NCI-H2171 treated with DMSO at 0.1 percent for 48 hours (cell line): ENCODE data around the gene PAMR1.

Experiments used
- DNase-seq: peaks from one replicate; lab custom pipeline; 2025; lab: John Stamatoyannopoulos, UW

PAMR1 gene

GRCh38 chr11:35454362-35454761 is 71.1 kb downstream of the PAMR1 start:
- DNase-seq: no peak

DNA sequence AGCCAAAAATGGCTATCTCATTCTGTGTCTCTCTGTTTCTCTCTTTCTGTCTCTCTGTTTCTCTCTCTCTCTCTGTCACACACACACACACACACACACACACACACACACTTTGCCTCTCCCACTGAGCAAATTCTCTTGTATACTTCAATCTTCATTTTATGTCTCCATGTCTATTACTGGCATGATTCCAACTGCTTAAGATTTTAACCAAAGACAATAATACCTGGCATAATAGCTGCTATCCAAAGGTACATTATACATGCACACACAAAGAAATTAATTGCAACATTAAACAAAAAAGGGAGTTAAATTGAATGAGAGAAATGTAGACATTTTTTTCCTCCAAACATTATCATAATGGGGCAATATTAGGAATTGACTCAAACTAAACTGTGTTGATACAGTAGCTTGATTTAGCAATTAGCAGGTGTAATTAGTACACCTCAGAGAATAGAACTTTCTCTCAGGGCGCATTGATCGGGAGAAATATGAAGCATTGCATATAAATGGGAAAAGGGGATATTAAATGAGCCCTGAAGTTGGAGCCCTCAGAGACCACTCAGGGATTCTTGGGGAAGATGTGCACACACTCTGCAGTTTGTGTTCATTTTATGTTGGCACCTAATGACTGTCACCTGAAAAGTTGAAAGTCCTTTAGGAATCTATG is 88.7 kb downstream of the PAMR1 start:
- DNase-seq: no peak

DNA sequence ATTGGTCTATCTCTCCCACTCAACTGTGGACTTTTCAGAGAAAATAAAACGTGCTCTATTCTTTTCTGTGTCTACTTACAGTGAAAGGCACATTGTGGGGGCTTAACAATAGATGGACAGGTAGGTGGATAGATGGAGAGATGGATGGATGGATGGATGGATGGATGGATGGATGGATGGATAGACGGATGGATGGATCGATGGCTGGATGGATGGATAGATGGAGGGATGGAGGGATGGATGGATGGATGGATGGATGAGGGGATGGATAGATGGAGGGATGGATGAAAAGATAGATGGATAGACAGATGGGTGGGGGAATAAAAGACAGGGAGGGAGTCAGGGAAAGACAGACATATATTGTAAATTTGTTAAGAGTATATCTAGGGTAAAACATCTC is 91.8 kb downstream of the PAMR1 start:
- no peak for DNase-seq

DNA sequence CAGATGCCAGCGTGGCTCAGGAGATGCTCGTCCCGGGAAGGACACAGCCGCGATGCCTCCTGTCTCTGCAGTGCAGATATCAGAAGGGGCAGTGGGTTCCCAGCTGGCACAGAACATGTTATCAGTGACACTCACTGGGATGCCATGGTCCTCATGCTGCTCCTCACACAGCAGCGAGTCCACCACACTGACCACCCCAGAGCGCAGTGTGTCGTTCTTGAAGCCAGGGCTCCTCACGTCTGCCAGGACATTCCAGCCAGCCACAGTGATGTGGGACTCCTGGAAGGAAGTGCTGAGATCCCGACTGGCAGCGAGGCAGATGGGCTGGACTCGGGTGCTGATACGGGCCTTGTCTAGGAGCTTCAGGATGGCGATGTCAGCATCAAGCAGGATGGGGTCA is 93.0 kb downstream of the PAMR1 start:
- DNase-seq: no peak

GRCh38 chr11:35427071-35427470 is 98.3 kb downstream of the PAMR1 start:
- no peak for DNase-seq

DNA sequence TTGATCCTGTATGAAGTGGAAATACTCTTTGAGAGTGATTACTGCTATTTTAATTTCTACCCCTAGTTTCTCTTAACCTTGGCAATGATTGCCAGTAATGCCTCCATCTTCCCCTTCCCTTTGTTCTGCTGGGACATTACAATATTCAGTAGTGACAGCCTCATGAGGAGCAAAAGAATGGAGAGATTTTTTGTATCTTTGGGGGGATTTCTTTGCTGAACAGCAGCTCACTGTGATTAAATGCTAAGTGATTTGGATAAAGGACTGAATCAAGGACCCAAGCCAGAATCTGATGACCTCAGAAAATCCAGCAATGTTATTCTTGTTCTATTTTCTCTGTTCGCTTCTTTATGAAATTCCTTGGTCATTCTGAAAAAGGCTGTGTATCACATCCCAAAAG is 99.1 kb downstream of the PAMR1 start:
- no peak for DNase-seq

GRCh38 chr11:35425603-35426212 is 99.7 kb downstream of the PAMR1 start:
- no peak for DNase-seq

- DNase-seq: no peak
Measured at GRCh38 chr11:35424157-35424940, 101.1 kb downstream of the PAMR1 start.

DNA sequence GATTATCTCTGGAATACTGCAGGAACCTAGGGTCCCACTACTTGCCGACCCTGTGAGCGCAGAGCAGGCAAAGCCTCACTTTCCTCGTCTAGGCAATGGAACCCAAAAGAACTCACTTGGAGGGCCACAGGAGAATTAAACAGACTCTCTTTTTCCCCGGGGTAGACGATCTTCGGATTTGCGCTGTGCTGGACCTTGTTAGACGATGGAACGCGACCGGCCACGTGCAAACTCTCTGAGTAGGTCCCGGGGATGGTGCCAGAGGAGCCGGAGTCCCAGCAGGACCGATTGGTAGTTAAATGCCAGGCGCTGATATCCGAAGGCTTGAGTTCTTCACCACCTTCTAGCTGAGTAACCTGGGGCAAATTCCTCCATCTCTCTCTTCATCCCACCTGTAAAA is 105.0 kb downstream of the PAMR1 start:
- DNase-seq: no peak

DNA sequence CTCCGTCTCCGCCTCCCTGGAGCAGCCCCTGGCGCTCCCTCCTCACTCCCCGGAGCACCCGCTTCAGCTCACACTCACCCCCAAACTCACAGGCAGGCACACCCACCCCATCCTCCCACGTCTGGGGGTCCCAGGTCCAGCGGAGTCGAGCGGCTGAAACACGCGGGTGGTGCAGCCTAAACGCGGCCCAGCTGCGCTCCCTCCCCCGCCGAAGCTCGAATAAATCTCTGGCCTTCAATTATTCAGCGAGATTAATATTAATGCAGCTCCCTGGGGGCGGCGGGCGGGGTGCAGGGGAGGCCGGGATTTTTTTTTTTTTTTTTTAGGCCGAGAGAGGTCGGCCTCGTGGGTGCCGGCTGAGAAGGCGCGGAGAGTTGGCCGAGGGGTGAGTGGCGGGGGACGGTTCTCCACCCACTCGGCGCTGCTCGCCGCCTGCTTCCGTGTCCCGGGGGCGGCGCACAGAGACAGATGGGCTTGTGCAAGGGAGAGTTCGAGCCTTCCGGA is 105.5 kb downstream of the PAMR1 start:
- DNase-seq: no peak

GRCh38 chr11:35419184-35419829 is 106.1 kb downstream of the PAMR1 start, which contains the start of gene SLC1A2:
TSS of gene SLC1A2 (minus strand) at chr11:35419558. CDS start at chr11:35418966, 592 bp downstream.
- DNase-seq: peak; percentile 62

- peak; percentile 62 for DNase-seq
Measured at GRCh38 chr11:35418282-35419183, 106.9 kb downstream of the PAMR1 start.

GRCh38 chr11:35415487-35415886 is 109.9 kb downstream of the PAMR1 start:
- DNase-seq: no peak

DNA sequence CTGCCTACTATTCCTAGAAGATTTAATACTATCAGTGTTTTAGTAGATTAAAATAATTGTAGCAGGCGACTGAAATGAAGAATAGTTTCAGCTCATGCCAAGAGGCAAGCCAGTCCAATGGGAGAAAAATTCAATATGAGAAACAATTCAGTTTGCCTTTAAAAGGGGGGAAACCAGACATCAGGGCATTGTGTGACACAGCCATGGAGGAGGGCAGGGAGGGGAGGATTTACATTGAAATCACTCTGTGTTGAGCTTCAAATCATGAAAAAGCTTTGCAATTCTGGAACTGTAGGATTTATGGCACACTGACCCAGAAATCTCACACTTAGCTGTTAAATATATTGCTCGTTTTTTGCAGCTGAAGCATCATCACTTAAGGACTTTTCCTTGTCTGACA is 110.6 kb downstream of the PAMR1 start:
- DNase-seq: no peak

DNA sequence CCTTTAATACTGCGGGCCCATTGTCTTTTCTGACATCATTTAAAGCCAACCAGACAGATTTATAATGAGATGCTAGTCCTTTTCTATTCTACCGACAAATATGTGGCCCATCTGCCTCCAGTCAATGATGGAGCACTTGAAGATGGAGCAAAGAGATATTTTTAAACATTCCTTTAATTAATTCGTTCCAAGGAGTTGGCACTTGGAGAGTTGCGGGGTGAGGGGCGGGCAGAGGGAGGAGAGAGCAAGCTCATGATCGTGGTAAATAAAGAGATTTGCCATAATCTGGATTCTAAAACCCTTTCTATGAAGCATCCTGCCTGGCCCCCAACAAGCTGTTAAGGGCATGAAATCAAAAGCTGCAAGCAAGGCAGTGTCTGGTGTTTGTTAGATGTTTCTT is 111.1 kb downstream of the PAMR1 start:
- DNase-seq: no peak

- DNase-seq: no peak
Measured at GRCh38 chr11:35413598-35413997, 111.8 kb downstream of the PAMR1 start.

- DNase-seq: peak; percentile 49
Measured at GRCh38 chr11:35412285-35412684, 113.1 kb downstream of the PAMR1 start.

GRCh38 chr11:35407041-35407440 is 118.4 kb downstream of the PAMR1 start:
- no peak for DNase-seq

- no peak for DNase-seq
Measured at GRCh38 chr11:35404388-35404775, 121.0 kb downstream of the PAMR1 start.

- DNase-seq: no peak
Measured at GRCh38 chr11:35403765-35404387, 121.5 kb downstream of the PAMR1 start.
